Endothelial cell of umbilical vein (primary cell): Measurements from ENCODE around the gene MARVELD3. TPM values are rescaled to one million over a fixed set of nuclear protein-coding genes. Genes with fewer than 3 reads are reported as not detected.
A peak's percentile ranks its signal among the peaks of the same experiment; 100 is the strongest.

Experiments
- BruUV-seq: library from RNA; stranded (reverse); fragments of 400-500 nt; replicated peaks from 2 replicates; lab custom pipeline; 2021; lab: Mats Ljungman, UMichigan
- CTCF ChIA-PET: fragments of 300-600, 350-600 bp; sonication (Branson Sonifier 250); formaldehyde crosslinking; loops from one replicate; lab custom pipeline; 2021; ENCODE audit warnings: antibody characterized with exemption, inconsistent platforms; lab: Charles Lee
- POLR2A ChIA-PET: fragments of 300-600, 350-600 bp; sonication (Branson Sonifier 250); formaldehyde crosslinking; loops from one replicate; lab custom pipeline; 2021; ENCODE audit warnings: antibody characterized with exemption, inconsistent platforms; lab: Charles Lee
- DNase-seq: peaks from one replicate; pipeline ENCODE4 v3.0.0-alpha.2; 2011; ENCODE audit warnings: low read depth, low spot score
- FAIRE-seq: peaks from 2 replicates; lab custom pipeline; 2011; peaks lifted over from hg19 to GRCh38; lab: Jason Lieb, UNC
- H2AFZ ChIP-seq: 2 replicates; pipeline ENCODE4 v1.6.0; 2012; ENCODE audit warnings: low read depth, low read length, control low read depth, inconsistent platforms
- H3K27ac ChIP-seq: 2 replicates; pipeline ENCODE4 v1.5.1; 2011; ENCODE audit warnings: low read depth, mild to moderate bottlenecking, control low read depth, low read length, moderate library complexity; ENCODE audit not compliant: insufficient read depth
- H3K27me3 ChIP-seq, 2 experiments: 2 replicates each; pipeline versions ENCODE4 v1.6.0 to v1.6.1; 2011; ENCODE audit warnings: low read length in 2 of 2, mixed read lengths in 1 of 2; ENCODE audit not compliant: control insufficient read depth in 2 of 2, insufficient read depth in 2 of 2
- H3K36me3 ChIP-seq, 2 experiments: 2 replicates in 1 of 2; 3 replicates in 1 of 2; pipeline ENCODE4 v1.5.1; 2011; ENCODE audit warnings: low read length in 2 of 2, mild to moderate bottlenecking in 1 of 2, moderate library complexity in 1 of 2; ENCODE audit not compliant: control insufficient read depth in 2 of 2, insufficient read depth in 2 of 2; ENCODE audit errors: extremely low read depth in 1 of 2
- H3K4me1 ChIP-seq: 3 replicates; pipeline ENCODE4 v1.5.1; 2011; ENCODE audit warnings: mild to moderate bottlenecking, low read length; ENCODE audit not compliant: control insufficient read depth, insufficient read depth; ENCODE audit errors: extremely low read depth
- H3K4me2 ChIP-seq: 2 replicates; pipeline ENCODE4 v1.6.1; 2011; ENCODE audit warnings: low read length, control low read depth, mixed read lengths; ENCODE audit not compliant: insufficient read depth
- H3K4me3 ChIP-seq, 3 experiments: fragments of 200-600 bp in 1 of 3; sonication (generic), shearing (Covaris generic) in 1 of 3; replicated peaks in 1 of 3; 2 replicates each; pipeline ENCODE4 v1.5.1; 2011 to 2016; ENCODE audit warnings: control low read depth in 3 of 3, low read length in 3 of 3, mild to moderate bottlenecking in 2 of 3, inconsistent platforms in 1 of 3, low read depth in 1 of 3, moderate library complexity in 1 of 3; ENCODE audit not compliant: insufficient read depth in 1 of 3
- H3K79me2 ChIP-seq: 2 replicates; pipeline ENCODE4 v1.6.0; 2012; ENCODE audit warnings: low read length, inconsistent platforms; ENCODE audit not compliant: control insufficient read depth, insufficient read depth
- H3K9ac ChIP-seq: replicated peaks from 2 replicates; pipeline ENCODE3; 2011; ENCODE audit warnings: low read length, control low read depth; ENCODE audit not compliant: insufficient read depth; ENCODE audit errors: extremely low read depth
- H3K9me1 ChIP-seq: replicated peaks from 3 replicates; pipeline ENCODE4 v1.6.0; 2011; ENCODE audit warnings: mild to moderate bottlenecking, low read length; ENCODE audit not compliant: control insufficient read depth, insufficient read depth; ENCODE audit errors: extremely low read depth
- H3K9me3 ChIP-seq: replicated peaks from 2 replicates; pipeline ENCODE4 v1.5.1; 2012; ENCODE audit warnings: low read length, inconsistent platforms; ENCODE audit not compliant: control insufficient read depth, insufficient read depth
- H4K20me1 ChIP-seq: replicated peaks from 2 replicates; pipeline ENCODE3; 2011; ENCODE audit warnings: mild to moderate bottlenecking, low read length; ENCODE audit not compliant: control insufficient read depth, insufficient read depth; ENCODE audit errors: extremely low read depth
- CTCF ChIP-seq, 2 donors: IDR thresholded peaks; 1 replicate in 1 of 2; 2 replicates in 1 of 2; pipeline ENCODE4 v1.5.1; 2011; ENCODE audit warnings: low read length in 2 of 2, mild to moderate bottlenecking in 2 of 2, moderate library complexity in 2 of 2, control low read depth in 1 of 2, inconsistent platforms in 1 of 2, low read depth in 1 of 2; ENCODE audit not compliant: insufficient read depth in 1 of 2; ENCODE audit errors: extremely low read depth in 1 of 2
- EZH2 ChIP-seq: IDR thresholded peaks from 2 replicates; pipeline ENCODE4 v1.6.1; 2012; ENCODE audit warnings: borderline replicate concordance, low read depth, mild to moderate bottlenecking, moderate library complexity, low read length, inconsistent platforms; ENCODE audit not compliant: severe bottlenecking
- FOS ChIP-seq: IDR thresholded peaks from 2 replicates; pipeline ENCODE4 v1.6.1; 2011; ENCODE audit warnings: mild to moderate bottlenecking, low read length, moderate library complexity, borderline replicate concordance; ENCODE audit not compliant: insufficient read depth
- GATA2 ChIP-seq: IDR thresholded peaks from 2 replicates; pipeline ENCODE4 v1.7.0; 2011; ENCODE audit warnings: low read depth, mild to moderate bottlenecking, moderate library complexity, mixed read lengths, low read length; ENCODE audit not compliant: insufficient read length, insufficient read depth
- JUN ChIP-seq: IDR thresholded peaks from 2 replicates; pipeline ENCODE4 v1.6.1; 2011; ENCODE audit warnings: borderline replicate concordance, low read depth; ENCODE audit not compliant: insufficient read length, insufficient read depth
- MAX ChIP-seq: IDR thresholded peaks from 2 replicates; pipeline ENCODE4 v1.6.1; 2011; ENCODE audit not compliant: insufficient read depth, insufficient read length
- MYC ChIP-seq: IDR thresholded peaks from one replicate; pipeline ENCODE4 v1.6.1; 2011; ENCODE audit warnings: mild to moderate bottlenecking, low read depth, low read length
- POLR2A ChIP-seq: IDR thresholded peaks from 2 replicates; pipeline ENCODE4 v1.6.1; 2012; ENCODE audit warnings: low read depth, mild to moderate bottlenecking, control low read depth, low read length
- POLR2AphosphoS5 ChIP-seq: IDR thresholded peaks from 2 replicates; pipeline ENCODE4 v1.6.1; 2012; ENCODE audit warnings: low read depth, mild to moderate bottlenecking, control low read depth, low read length, moderate library complexity; ENCODE audit not compliant: insufficient read depth
- dilution Hi-C: fragments of 300-500 bp; cut with MboI; formaldehyde crosslinking; loops from one replicate; pipeline ENCODE4 v1.15.0; 2019; ENCODE audit warnings: low sequenced_read_pairs; ENCODE audit not compliant: extremely low pct_ligation_motif_present
- intact Hi-C: fragments of 100-400 bp; cut with micrococcal nuclease; formaldehyde crosslinking; loops from one replicate; pipeline ENCODE4 v1.10.0; 2022
- polyA plus RNA-seq, 4 experiments: library from polyadenylated mRNA; depleted of rRNA in 3 of 4; stranded (reverse) in 3 of 4; unstranded in 1 of 4; fragments of >200 nt; gene quantifications; 2 replicates each; pipeline versions ENCODE4 v1.2.1 to v1.2.3, GENCODE V29; 2011 to 2012; ENCODE audit warnings: missing spikeins in 1 of 4
- total RNA-seq: library from RNA; stranded (reverse); gene quantifications from 2 replicates; pipeline ENCODE4 v1.2.3, GENCODE V29; 2021

The MARVELD3 gene
- total and polyA plus RNA-seq, 2 donors (not counting 3 experiments of a cell fraction or from before 2014, with no cell fraction given), result not detected

DNA sequence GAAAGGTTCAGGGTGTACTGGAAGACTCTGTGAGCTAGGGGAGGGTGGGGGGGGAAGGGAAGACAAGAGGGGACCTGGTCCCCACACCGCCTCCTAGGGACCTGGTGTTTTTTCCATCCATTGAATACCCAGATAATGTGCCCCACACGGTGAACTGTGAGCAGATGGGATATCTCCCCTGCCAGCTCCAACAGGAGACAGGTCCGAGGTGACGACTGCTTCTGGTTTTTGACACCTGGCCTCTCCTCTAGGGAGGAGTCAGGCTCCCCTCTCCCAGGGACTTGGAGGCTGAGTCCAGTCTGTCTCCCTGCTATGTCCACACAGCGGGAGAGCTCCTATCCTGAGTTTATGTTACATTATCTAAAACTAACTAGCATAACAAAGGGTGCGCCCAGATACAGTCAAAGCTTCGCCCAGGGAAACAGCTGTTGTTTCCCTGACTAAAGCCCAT is 1.8 kb downstream of the MARVELD3 start:
- DNase-seq (no peak), FAIRE-seq (no peak)
- Histone ChIP-seq H4K20me1 (no peaks in the 10 kb centered on the region), H2AFZ (no peak overlapping the region), H3K4me2 (no peak overlapping the region), H3K27me3 (peaks cover 13 to 26% of the 10 kb centered on the region in 2 experiments), H3K36me3 (no peaks in the 10 kb centered on the region), H3K4me1 (peaks cover 2% of the 10 kb centered on the region), H3K27ac (no peak overlapping the region), H3K9ac (no peak overlapping the region), H3K4me3 (no peak overlapping the region), H3K9me3 (no peaks in the 10 kb centered on the region), H3K79me2 (no peaks in the 10 kb centered on the region), H3K9me1 (no peaks in the 10 kb centered on the region)
- BruUV-seq, result no TSS peak
- POLR2A ChIA-PET, result no interaction called here
- no peak for TF ChIP-seq MAX
- CTCF ChIA-PET, result interaction anchor here (1.4 to 2.4 kb wide), 3 partner anchors 10 to 19 kb away, joined by 3 to 18 read pairs (median 4); no protein-coding TSS in a partner anchor
- intact Hi-C loops, result no loop called here
- dilution Hi-C loops, result no loop called here

DNA sequence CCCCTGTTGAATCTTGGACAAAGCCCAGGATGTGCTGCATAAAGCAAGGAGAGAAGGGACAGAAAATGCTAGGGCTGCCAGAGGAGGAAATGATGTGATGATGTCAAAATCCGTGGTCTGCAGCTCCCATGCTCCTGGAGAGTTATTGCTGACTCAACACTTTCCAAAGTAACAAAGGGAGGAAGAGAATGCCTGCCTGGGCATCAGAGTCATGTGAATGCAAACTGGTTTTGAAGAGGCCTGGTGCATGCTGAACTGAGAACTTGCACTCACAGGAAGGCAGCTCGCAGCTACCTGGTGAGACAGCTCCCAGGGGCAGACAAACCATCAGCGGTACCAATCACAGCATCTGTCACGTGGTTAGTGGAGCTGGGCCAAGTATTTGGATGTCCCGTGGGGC is 2.8 kb downstream of the MARVELD3 start:
- ChIA-PET POLR2A (no interaction called here), CTCF (interaction anchor here (0.8 to 2.4 kb wide), 4 partner anchors 9 to 333 kb away, joined by 3 to 18 read pairs (median 4); no protein-coding TSS in a partner anchor)
- intact Hi-C loops (no loop called here), dilution Hi-C loops (no loop called here)
- Histone ChIP-seq H3K4me1 (peaks cover 2% of the 10 kb centered on the region), H3K4me3 (no peak overlapping the region), H3K79me2 (no peaks in the 10 kb centered on the region), H3K36me3 (no peaks in the 10 kb centered on the region), H3K27ac (no peak overlapping the region), H3K4me2 (no peak overlapping the region), H3K27me3 (peaks cover 10 to 26% of the 10 kb centered on the region in 2 experiments), H4K20me1 (no peaks in the 10 kb centered on the region), H3K9me1 (no peaks in the 10 kb centered on the region), H3K9ac (no peak overlapping the region), H2AFZ (no peak overlapping the region), H3K9me3 (no peaks in the 10 kb centered on the region)
- DNase-seq (peak; percentile 54), FAIRE-seq (peak; percentile 65)
- BruUV-seq, result no TSS peak
- no peak for TF ChIP-seq CTCF (IDR thresholded peaks at IDR 0.05; ENCODE audit: extremely low read depth in 1 of 2, insufficient read depth in 1 of 2, low read depth in 1 of 2, low read length in 2 of 2)
- no peak for TF ChIP-seq JUN
- no peak for TF ChIP-seq FOS
- TF ChIP-seq EZH2, result no peak
- TF ChIP-seq POLR2A, result no peak
- no peak for TF ChIP-seq MYC
- no peak for TF ChIP-seq POLR2AphosphoS5
- TF ChIP-seq GATA2, result no peak
- no peak for TF ChIP-seq MAX
